NT2/D1 (cell line): ENCODE data around the gene PRR14L.

ENCODE experiments used
- SUZ12 ChIP-seq: IDR thresholded peaks from 2 replicates; pipeline ENCODE4 v1.6.1; 2011; ENCODE audit not compliant: insufficient read length, insufficient read depth; ENCODE audit errors: extremely low read depth
- YY1 ChIP-seq: IDR thresholded peaks from 2 replicates; pipeline ENCODE4 v1.6.1; 2011; ENCODE audit not compliant: insufficient read length, insufficient read depth
- ZNF274 ChIP-seq: IDR thresholded peaks from 2 replicates; pipeline ENCODE4 v1.6.1; 2011; ENCODE audit warnings: mild to moderate bottlenecking, low read depth, low read length

DNA sequence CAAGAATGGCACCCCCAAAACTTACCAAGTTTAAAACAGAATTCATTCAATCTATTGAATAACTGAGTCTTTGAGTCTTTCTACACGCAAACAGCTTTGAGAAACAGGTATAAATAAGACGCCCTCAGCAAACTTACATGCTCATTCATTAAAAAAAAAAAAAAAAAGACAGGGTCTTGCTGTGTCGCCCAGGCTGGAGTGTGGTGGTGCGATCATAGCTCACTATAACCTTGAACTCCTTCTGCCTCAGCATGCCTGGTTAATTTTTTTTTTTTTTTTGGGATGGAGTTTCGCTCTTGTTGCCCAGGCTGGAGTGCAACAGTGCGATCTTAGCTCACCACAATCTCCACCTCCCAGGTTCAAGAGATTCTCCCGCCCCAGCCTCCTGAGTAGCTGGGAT is 6.1 kb downstream of the PRR14L start:
- TF ChIP-seq SUZ12: no peak
- TF ChIP-seq YY1: no peak
- no peak for TF ChIP-seq ZNF274
